HG03460 (cell line): ENCODE measurements around the gene HFE.
"Not testable (repeated sequence)": the region's sequence is repeated elsewhere in the genome, so short reads cannot be mapped to it uniquely, and the experiment has no call there.

Experiments
- ATAC-seq: cut with Tn5 transposase; IDR thresholded peaks from one replicate; pipeline ENCODE4 v1.9.1; 2021; ENCODE audit not compliant: unreplicated experiment

HFE gene

GRCh38 chr6:26087284-26088115 lies at the start of gene HFE:
HFE (plus strand) TSS chr6:26087429; CDS start chr6:26087441, 12 bp downstream.
- ATAC-seq = no peak

GRCh38 chr6:26041946-26042345 lies 45.3 kb upstream of the HFE start:
- ATAC-seq = no peak

GRCh38 chr6:26043384-26044139 lies 43.7 kb upstream of the HFE start:
- peak; percentile 62 for ATAC-seq

- ATAC-seq = peak; percentile 28
These were observed 42.8 kb upstream of the HFE start for GRCh38 chr6:26044140-26045064.

GRCh38 chr6:26045065-26045927 lies 41.9 kb upstream of the HFE start:
- peak; percentile 57 for ATAC-seq

- no peak for ATAC-seq
These were observed 41.3 kb upstream of the HFE start for GRCh38 chr6:26045928-26046368.

- ATAC-seq = not testable (repeated sequence)
These were observed 39.9 kb upstream of the HFE start for GRCh38 chr6:26047329-26047728.

- ATAC-seq = no peak
These were observed 38.6 kb upstream of the HFE start for GRCh38 chr6:26048590-26048989.

GRCh38 chr6:26051665-26052310 lies 35.4 kb upstream of the HFE start:
- no peak for ATAC-seq

- not testable (repeated sequence) for ATAC-seq
These were observed 34.4 kb upstream of the HFE start for GRCh38 chr6:26052762-26053250.

- ATAC-seq = no peak
These were observed 33.0 kb upstream of the HFE start for GRCh38 chr6:26053992-26054780.

GRCh38 chr6:26054781-26055718 lies 32.2 kb upstream of the HFE start:
- ATAC-seq = peak; percentile 56

- peak; percentile 66 for ATAC-seq
These were observed 31.3 kb upstream of the HFE start for GRCh38 chr6:26055719-26056582.

- ATAC-seq = no peak
These were observed 30.5 kb upstream of the HFE start for GRCh38 chr6:26056583-26057350.

- no peak for ATAC-seq
These were observed 29.3 kb upstream of the HFE start for GRCh38 chr6:26057899-26058298.
